CD14-positive monocyte (primary cell): Measurements from ENCODE around the gene OR5M10. TPM values are rescaled to one million over a fixed set of nuclear protein-coding genes. Genes with fewer than 3 reads are reported as not detected.

Source experiments
- DNase-seq, 3 donors: peaks; one replicate each; pipeline ENCODE4 v3.0.0-alpha.2; 2011 to 2022
- H2AFZ ChIP-seq: 2 replicates; pipeline ENCODE4 v1.6.0; 2012; ENCODE audit warnings: mild to moderate bottlenecking, low read depth, low read length, inconsistent platforms; ENCODE audit not compliant: insufficient read depth, poor library complexity, severe bottlenecking
- H3K27ac ChIP-seq, 2 donors: 1 replicate in 1 of 2; 2 replicates in 1 of 2; pipeline ENCODE4 v1.5.1; 2012 to 2013; ENCODE audit warnings: low read length in 2 of 2, control low read depth in 1 of 2, inconsistent platforms in 1 of 2, low read depth in 1 of 2, mild to moderate bottlenecking in 1 of 2
- H3K27me3 ChIP-seq, 2 donors: one replicate each; pipeline versions ENCODE4 v1.6.0 to v1.6.1; 2011 to 2013; ENCODE audit warnings: low read length in 2 of 2; ENCODE audit not compliant: control insufficient read depth in 2 of 2, insufficient read depth in 2 of 2
- H3K36me3 ChIP-seq, 2 donors: replicated peaks in 1 of 2; 1 replicate in 1 of 2; 2 replicates in 1 of 2; pipeline versions ENCODE4 v1.5.1 to v1.6.1; 2012 to 2013; ENCODE audit warnings: low read length in 2 of 2, control low read depth in 1 of 2, inconsistent platforms in 1 of 2, mild to moderate bottlenecking in 1 of 2; ENCODE audit not compliant: insufficient read depth in 2 of 2, control insufficient read depth in 1 of 2
- H3K4me1 ChIP-seq, 2 donors: 1 replicate in 1 of 2; 2 replicates in 1 of 2; pipeline versions ENCODE4 v1.5.1 to v1.6.1; 2012 to 2013; ENCODE audit warnings: low read length in 2 of 2, control low read depth in 1 of 2, inconsistent platforms in 1 of 2, mild to moderate bottlenecking in 1 of 2, moderate library complexity in 1 of 2; ENCODE audit not compliant: insufficient read depth in 2 of 2, control insufficient read depth in 1 of 2
- H3K4me2 ChIP-seq: replicated peaks from 2 replicates; pipeline ENCODE3; 2012; ENCODE audit warnings: low read length, moderate library complexity, mild to moderate bottlenecking; ENCODE audit not compliant: poor library complexity, severe bottlenecking; ENCODE audit errors: extremely low read depth
- H3K4me3 ChIP-seq, 3 experiments: fragments of 200-600 bp in 1 of 3; sonication (generic) in 1 of 3; replicated peaks in 1 of 3; 1 replicate in 2 of 3; 2 replicates in 1 of 3; pipeline ENCODE4 v1.5.1; 2011 to 2013; ENCODE audit warnings: low read length in 3 of 3, mild to moderate bottlenecking in 3 of 3, control low read depth in 2 of 3, low read depth in 2 of 3, inconsistent platforms in 1 of 3, moderate library complexity in 1 of 3
- H3K79me2 ChIP-seq: 2 replicates; pipeline ENCODE4 v1.6.0; 2012; ENCODE audit warnings: mild to moderate bottlenecking, control low read depth, inconsistent platforms, low read length, moderate library complexity; ENCODE audit not compliant: insufficient read depth
- H3K9ac ChIP-seq: 2 replicates; pipeline ENCODE4 v1.6.0; 2017; ENCODE audit warnings: low read length, mild to moderate bottlenecking; ENCODE audit not compliant: insufficient read depth, poor library complexity, severe bottlenecking
- H3K9me3 ChIP-seq, 2 donors: replicated peaks in 1 of 2; 1 replicate in 1 of 2; 2 replicates in 1 of 2; pipeline versions ENCODE4 v1.5.1 to v1.6.1; 2012 to 2013; ENCODE audit warnings: low read length in 2 of 2, control low read depth in 1 of 2; ENCODE audit not compliant: control insufficient read depth in 1 of 2, insufficient read depth in 1 of 2
- H4K20me1 ChIP-seq: 2 replicates; pipeline ENCODE4 v1.6.0; 2012; ENCODE audit warnings: mild to moderate bottlenecking, low read length, control low read depth, moderate library complexity; ENCODE audit not compliant: insufficient read depth
- H3K27ac Mint-ChIP-seq, 7 donors: one replicate each; pipeline ENCODE4 v1.8.0; 2020; ENCODE audit warnings: mild to moderate bottlenecking in 7 of 7, mixed read lengths in 7 of 7, moderate library complexity in 6 of 7, inconsistent platforms in 2 of 7
- H3K27me3 Mint-ChIP-seq, 3 donors: one replicate each; pipeline ENCODE4 v1.8.0; 2021 to 2022; ENCODE audit warnings: low read depth in 3 of 3, mild to moderate bottlenecking in 3 of 3, mixed read lengths in 3 of 3, moderate library complexity in 3 of 3, inconsistent platforms in 1 of 3
- H3K36me3 Mint-ChIP-seq, 2 donors: one replicate each; pipeline ENCODE4 v1.8.0; 2020; ENCODE audit warnings: mixed read lengths in 2 of 2, inconsistent platforms in 1 of 2, mild to moderate bottlenecking in 1 of 2
- H3K4me1 Mint-ChIP-seq: one replicate; pipeline ENCODE4 v1.8.0; 2020; ENCODE audit warnings: mild to moderate bottlenecking, mixed read lengths
- H3K4me3 Mint-ChIP-seq, 2 donors: one replicate each; pipeline ENCODE4 v1.8.0; 2020; ENCODE audit warnings: mild to moderate bottlenecking in 2 of 2, mixed read lengths in 2 of 2, moderate library complexity in 1 of 2
- H3K9me3 Mint-ChIP-seq, 7 donors: one replicate each; pipeline ENCODE4 v1.8.0; 2020 to 2022; ENCODE audit warnings: mixed read lengths in 7 of 7, mild to moderate bottlenecking in 6 of 7, moderate library complexity in 6 of 7, inconsistent platforms in 2 of 7
- CTCF ChIP-seq: fragments of 200-600 bp; IDR thresholded peaks from one replicate; pipeline ENCODE4 v1.8.0; 2022; ENCODE audit warnings: antibody characterized with exemption, mild to moderate bottlenecking
- WGBS: methylation state at CpG from one replicate; pipeline ENCODE4 v1.1.5; 2013; ENCODE audit warnings: missing lambda C conversion rate; ENCODE audit not compliant: insufficient coverage; 5-methylcytosine and 5-hydroxymethylcytosine counted together
- intact Hi-C, 2 donors: fragments of 100-400 bp; cut with micrococcal nuclease; formaldehyde crosslinking; loops; one replicate each; pipeline versions ENCODE4 v1.15.0 to v1.15.1; 2023
- polyA plus RNA-seq, 3 donors: library from polyadenylated mRNA; depleted of rRNA in 1 of 3; unstranded in 2 of 3; stranded (reverse) in 1 of 3; fragments of 300-500 nt in 2 of 3; fragments of >200 nt in 1 of 3; fragmentation: Illumina TruSeq in 2 of 3; gene quantifications; 1 replicate in 2 of 3; 2 replicates in 1 of 3; pipeline ENCODE4 v1.2.3, GENCODE V29; 2012 to 2021

OR5M10 gene
- polyA plus RNA-seq, 3 donors: not detected

GRCh38 chr11:56545531-56545930 lies 32.0 kb downstream of the OR5M10 start:
- Histone ChIP-seq H3K79me2 (no peaks in the 10 kb centered on the region), H3K36me3 (no peaks in the 10 kb centered on the region), H3K4me2 (no peak overlapping the region), H2AFZ (no peak overlapping the region), H3K4me1 (no peaks in the 10 kb centered on the region), H3K27ac (no peak overlapping the region), H3K4me3 (no peak overlapping the region), H3K27me3 (no peaks in the 10 kb centered on the region), H3K9me3 (peaks cover 17 to 19% of the 10 kb centered on the region in 2 donors), H3K9ac (no peak overlapping the region), H4K20me1 (no peaks in the 10 kb centered on the region)
- 96% methylated on average over 3 of the region's 6 CpGs for WGBS
- no peak overlapping the region for H3K4me3 Mint-ChIP-seq
- peaks cover 0 to 16% (median 2%) of the 10 kb centered on the region in 7 donors for H3K9me3 Mint-ChIP-seq
- H3K27me3 Mint-ChIP-seq: no peaks in the 10 kb centered on the region
- intact Hi-C loops: no loop called here
- TF ChIP-seq CTCF: no peak
- H3K36me3 Mint-ChIP-seq: no peaks in the 10 kb centered on the region
- H3K27ac Mint-ChIP-seq: no peak overlapping the region
- no peak for DNase-seq
- H3K4me1 Mint-ChIP-seq: no peaks in the 10 kb centered on the region

GRCh38 chr11:56543739-56544138 lies 33.8 kb downstream of the OR5M10 start:
- Mint-ChIP-seq H3K27me3 (no peaks in the 10 kb centered on the region), H3K4me1 (no peaks in the 10 kb centered on the region), H3K36me3 (no peaks in the 10 kb centered on the region), H3K4me3 (no peak overlapping the region), H3K27ac (no peak overlapping the region), H3K9me3 (peaks cover 0 to 20% (median 2%) of the 10 kb centered on the region in 7 donors)
- Histone ChIP-seq H3K9ac (no peak overlapping the region), H3K27ac (no peak overlapping the region), H3K79me2 (no peaks in the 10 kb centered on the region), H3K9me3 (peaks cover 19 to 22% of the 10 kb centered on the region in 2 donors), H3K4me3 (no peak overlapping the region), H3K27me3 (no peaks in the 10 kb centered on the region), H3K36me3 (no peaks in the 10 kb centered on the region), H3K4me1 (no peaks in the 10 kb centered on the region), H3K4me2 (no peak overlapping the region), H4K20me1 (no peaks in the 10 kb centered on the region), H2AFZ (no peak overlapping the region)
- no peak for DNase-seq
- TF ChIP-seq CTCF: no peak
- no CpG with 5 or more reads among the region's 1 CpG for WGBS
- intact Hi-C loops: no loop called here
